ENCODE measurements around the gene HGS.
"Not testable (repeated sequence)": the region's sequence is repeated elsewhere in the genome, so short reads cannot be mapped to it uniquely, and the experiment has no call there.

DNA sequence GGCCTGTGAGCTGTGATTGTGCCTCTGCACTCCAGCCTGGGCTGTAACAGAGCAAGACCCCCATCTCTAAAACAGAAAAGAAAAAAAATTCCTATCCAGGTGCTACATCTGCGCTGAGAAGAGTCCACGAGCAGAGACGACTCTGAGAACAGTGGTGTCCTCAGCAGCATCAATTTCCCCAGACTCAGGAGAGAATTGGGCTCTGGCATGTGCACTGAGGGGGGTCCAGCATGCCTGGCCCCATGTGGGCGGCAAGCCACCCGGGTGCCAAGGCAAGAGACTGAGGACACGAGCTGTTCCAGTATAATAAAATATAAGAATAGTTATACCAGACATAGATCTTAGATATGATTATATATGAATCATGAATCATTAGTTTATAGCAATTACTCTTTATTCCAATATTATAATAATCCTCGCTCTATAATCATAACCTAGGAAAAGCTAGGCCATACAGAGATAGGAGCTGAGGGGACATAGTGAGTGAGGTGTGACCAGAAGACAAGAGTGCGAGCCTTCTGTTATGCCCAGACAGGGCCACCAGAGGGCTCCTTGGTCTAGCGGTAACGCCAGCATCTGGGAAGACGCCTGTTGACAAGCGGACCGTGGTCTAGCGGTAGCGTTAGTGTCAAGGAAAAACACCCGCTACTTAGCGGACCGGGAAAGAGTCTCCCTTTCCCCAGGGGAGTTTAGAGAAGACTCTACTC, 8.1 kb upstream of the HGS start:
- peak; percentile 50 for TF ChIP-seq CTCF (conservative IDR thresholded peaks at IDR 0.05; ENCODE audit: low read depth, low read length)
- not testable (repeated sequence) for TF ChIP-seq EZH2 (IDR thresholded peaks at IDR 0.05; ENCODE audit: borderline replicate concordance, low read depth, low read length, poor library complexity, severe bottlenecking)

All from A673 (cell line).